T-helper 2 cell treated with Interferon-gamma antibody and Interleukin-4, amounts not matched to agents 5 μg/mL and 100 μg/mL, for 36 hours (primary cell): ENCODE measurements around the gene SCAF1.
"Not testable (repeated sequence)": the region's sequence is repeated elsewhere in the genome, so short reads cannot be mapped to it uniquely, and the experiment has no call there.

ENCODE experiments used
- DNase-seq: peaks from one replicate; pipeline ENCODE4 v3.0.0; 2021; ENCODE audit warnings: low spot score
- H3K27ac Mint-ChIP-seq: one replicate; pipeline ENCODE4 v1.8.0; 2021; ENCODE audit warnings: mild to moderate bottlenecking, mixed read lengths
- H3K27me3 Mint-ChIP-seq: one replicate; pipeline ENCODE4 v1.8.0; 2021; ENCODE audit warnings: low read depth, mixed read lengths
- H3K36me3 Mint-ChIP-seq: one replicate; pipeline ENCODE4 v1.8.0; 2021; ENCODE audit warnings: low read depth, mixed read lengths
- H3K4me1 Mint-ChIP-seq: one replicate; pipeline ENCODE4 v1.8.0; 2021; ENCODE audit warnings: low read depth, mixed read lengths
- H3K4me3 Mint-ChIP-seq: one replicate; pipeline ENCODE4 v1.8.0; 2022; ENCODE audit warnings: mild to moderate bottlenecking, moderate library complexity, mixed read lengths
- H3K9me3 Mint-ChIP-seq: one replicate; pipeline ENCODE4 v1.8.0; 2021; ENCODE audit warnings: mixed read lengths

Gene SCAF1

GRCh38 chr19:49631610-49632192 is 10.3 kb upstream of the SCAF1 start:
- H3K4me1 Mint-ChIP-seq: no peaks in the 10 kb centered on the region

GRCh38 chr19:49632576-49632975 is 9.4 kb upstream of the SCAF1 start:
- DNase-seq: no peak
- H3K36me3 Mint-ChIP-seq: peaks cover 8% of the 10 kb centered on the region
- H3K27ac Mint-ChIP-seq: no peak overlapping the region
- H3K4me3 Mint-ChIP-seq: no peak overlapping the region
- H3K4me1 Mint-ChIP-seq: no peaks in the 10 kb centered on the region
- H3K9me3 Mint-ChIP-seq: no peaks in the 10 kb centered on the region
- no peaks in the 10 kb centered on the region for H3K27me3 Mint-ChIP-seq

More at GRCh38 chr19:49631610-49632192, 10.3 kb upstream of the SCAF1 start:
- H3K4me3 Mint-ChIP-seq: no peak overlapping the region
- H3K27ac Mint-ChIP-seq: no peak overlapping the region
- no peak for DNase-seq
- H3K36me3 Mint-ChIP-seq: peaks cover 12% of the 10 kb centered on the region
- no peaks in the 10 kb centered on the region for H3K9me3 Mint-ChIP-seq
- H3K27me3 Mint-ChIP-seq: no peaks in the 10 kb centered on the region

GRCh38 chr19:49633273-49633672 is 8.7 kb upstream of the SCAF1 start:
- not testable (repeated sequence) for H3K9me3 Mint-ChIP-seq, H3K27ac Mint-ChIP-seq, H3K4me1 Mint-ChIP-seq, H3K36me3 Mint-ChIP-seq, H3K4me3 Mint-ChIP-seq, H3K27me3 Mint-ChIP-seq, DNase-seq

- Mint-ChIP-seq H3K27ac (no peak overlapping the region), H3K27me3 (peaks cover 5% of the 10 kb centered on the region), H3K4me3 (no peak overlapping the region), H3K4me1 (peaks cover 19% of the 10 kb centered on the region), H3K9me3 (no peaks in the 10 kb centered on the region), H3K36me3 (no peaks in the 10 kb centered on the region)
- DNase-seq: no peak
Measured at GRCh38 chr19:49635530-49636232, 6.3 kb upstream of the SCAF1 start.

- Mint-ChIP-seq H3K4me3 (no peak overlapping the region), H3K4me1 (peaks cover 23% of the 10 kb centered on the region), H3K36me3 (no peaks in the 10 kb centered on the region), H3K27ac (no peak overlapping the region), H3K9me3 (no peaks in the 10 kb centered on the region), H3K27me3 (peaks cover 5% of the 10 kb centered on the region)
- no peak for DNase-seq
Measured at GRCh38 chr19:49636233-49636932, 5.6 kb upstream of the SCAF1 start.

- H3K4me1 Mint-ChIP-seq: peaks cover 31% of the 10 kb centered on the region
Measured at GRCh38 chr19:49637821-49638738, 3.9 kb upstream of the SCAF1 start.

GRCh38 chr19:49639401-49640112 is 2.5 kb upstream of the SCAF1 start:
- Mint-ChIP-seq H3K9me3 (no peaks in the 10 kb centered on the region), H3K27ac (peak overlapping the region; percentile 73), H3K27me3 (peaks cover 5% of the 10 kb centered on the region), H3K4me1 (peaks cover 41% of the 10 kb centered on the region), H3K36me3 (peaks cover 2% of the 10 kb centered on the region), H3K4me3 (peak overlapping the region; percentile 96)
- DNase-seq: no peak

More at GRCh38 chr19:49637821-49638738, 3.9 kb upstream of the SCAF1 start:
- Mint-ChIP-seq H3K4me3 (peak overlapping the region; percentile 80), H3K27me3 (peaks cover 5% of the 10 kb centered on the region), H3K9me3 (no peaks in the 10 kb centered on the region), H3K36me3 (no peaks in the 10 kb centered on the region), H3K27ac (no peak overlapping the region)
- no peak for DNase-seq

- Mint-ChIP-seq H3K27me3 (peaks cover 5% of the 10 kb centered on the region), H3K4me3 (peak within 1 kb of the TSS; percentile 96), H3K4me1 (peaks cover 41% of the 10 kb centered on the region), H3K27ac (peak within 1 kb of the TSS; percentile 97), H3K9me3 (no peaks in the 10 kb centered on the region), H3K36me3 (peaks cover 2% of the 10 kb centered on the region)
- DNase-seq: peak; percentile 100
Measured at GRCh38 chr19:49640113-49640898, 1.7 kb upstream of the SCAF1 start, which contains the start of gene RRAS. RRAS (minus strand) TSS chr19:49640143; CDS start chr19:49640098, 45 bp downstream.

GRCh38 chr19:49642492-49643035 is 555 bp downstream of the SCAF1 start:
- Mint-ChIP-seq H3K27ac (peak overlapping the region; percentile 84), H3K4me3 (peak overlapping the region; percentile 96), H3K4me1 (peaks cover 41% of the 10 kb centered on the region), H3K36me3 (peaks cover 15% of the 10 kb centered on the region), H3K9me3 (no peaks in the 10 kb centered on the region), H3K27me3 (peaks cover 5% of the 10 kb centered on the region)
- no peak for DNase-seq

GRCh38 chr19:49643466-49643865 is 1.5 kb downstream of the SCAF1 start:
- Mint-ChIP-seq H3K4me1 (peaks cover 35% of the 10 kb centered on the region), H3K27me3 (peaks cover 2% of the 10 kb centered on the region), H3K4me3 (peak overlapping the region; percentile 96), H3K9me3 (no peaks in the 10 kb centered on the region), H3K36me3 (peaks cover 15% of the 10 kb centered on the region), H3K27ac (peak overlapping the region; percentile 84)
- DNase-seq: peak; percentile 41

GRCh38 chr19:49645592-49645991 is 3.6 kb downstream of the SCAF1 start:
- Mint-ChIP-seq H3K27ac (no peak overlapping the region), H3K4me3 (no peak overlapping the region), H3K27me3 (no peaks in the 10 kb centered on the region), H3K9me3 (no peaks in the 10 kb centered on the region), H3K4me1 (peaks cover 25% of the 10 kb centered on the region), H3K36me3 (peaks cover 23% of the 10 kb centered on the region)
- DNase-seq: no peak

- no peaks in the 10 kb centered on the region for H3K9me3 Mint-ChIP-seq
- H3K4me3 Mint-ChIP-seq: no peak overlapping the region
- peaks cover 24% of the 10 kb centered on the region for H3K36me3 Mint-ChIP-seq
- no peak overlapping the region for H3K27ac Mint-ChIP-seq
- no peak for DNase-seq
- peaks cover 21% of the 10 kb centered on the region for H3K4me1 Mint-ChIP-seq
- H3K27me3 Mint-ChIP-seq: no peaks in the 10 kb centered on the region
Measured at GRCh38 chr19:49645995-49646394, 4.0 kb downstream of the SCAF1 start.
